DMS153 (cell line): ENCODE results near the gene HERC4.

Experiments
- DNase-seq: peaks from one replicate; lab custom pipeline; 2025; lab: John Stamatoyannopoulos, UW

Gene HERC4

DNA sequence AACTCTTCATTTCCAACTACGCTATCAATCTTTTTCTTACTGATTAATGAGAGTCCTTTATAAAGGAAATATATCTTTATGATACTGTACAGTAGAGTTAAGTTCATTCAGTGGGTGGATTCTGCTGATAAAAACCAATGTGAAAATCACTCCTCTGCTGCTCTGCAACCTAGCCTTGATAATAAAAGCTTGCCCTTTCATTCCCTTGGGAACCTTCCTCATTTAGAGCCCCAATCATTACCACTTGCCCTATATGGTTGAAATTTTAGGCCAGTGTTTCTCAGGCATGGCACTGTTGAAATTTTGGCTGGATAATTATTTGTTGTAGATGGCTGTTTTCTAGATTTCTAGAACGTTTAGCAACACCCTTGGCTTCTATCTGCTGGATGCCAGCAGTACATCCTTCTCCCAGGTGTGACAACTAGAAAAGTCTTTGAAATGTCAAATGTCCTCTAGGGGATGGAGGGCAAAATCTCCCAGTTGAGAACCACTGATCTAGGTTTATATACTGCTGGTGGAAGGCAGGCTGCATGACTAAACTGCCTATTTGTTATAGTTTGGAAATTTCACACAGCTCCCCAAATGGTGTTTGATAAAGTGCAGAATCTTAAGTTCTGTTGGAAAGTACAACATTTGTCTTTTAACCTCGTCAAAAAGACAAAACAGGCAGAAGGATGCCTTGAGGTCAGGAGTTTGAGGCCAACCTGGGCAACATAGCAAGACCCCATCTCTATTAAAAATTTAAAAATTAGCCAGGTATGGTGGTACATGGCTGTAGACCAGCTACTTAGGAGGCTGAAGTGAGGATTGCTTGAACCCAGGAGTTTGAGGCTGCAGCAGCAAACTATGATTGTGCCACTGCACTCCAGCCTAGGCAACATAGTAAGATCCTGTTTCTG is 199.5 kb downstream of the HERC4 start:
- DNase-seq = no peak
